ENCODE results near the gene AP5Z1. TPM values are rescaled to one million over a fixed set of nuclear protein-coding genes. Genes with fewer than 3 reads are reported as not detected.

The AP5Z1 gene
- total RNA-seq, 1 experiment from 2014 or later = 66.8 TPM

- Mint-ChIP-seq H3K36me3 (ENCODE audit: insufficient read depth, unreplicated experiment) (no peaks in the 10 kb centered on the region), H3K4me1 (ENCODE audit: low read depth, unreplicated experiment) (no peaks in the 10 kb centered on the region), H3K27me3 (ENCODE audit: insufficient read depth, unreplicated experiment) (peaks cover 19% of the 10 kb centered on the region), H3K4me3 (ENCODE audit: unreplicated experiment) (no peak overlapping the region), H3K9me3 (ENCODE audit: unreplicated experiment) (peaks cover 13% of the 10 kb centered on the region), H3K27ac (ENCODE audit: unreplicated experiment) (no peak overlapping the region)
- Histone ChIP-seq H3K4me3 (ENCODE audit: low read depth, low read length) (no peak overlapping the region), H3K9me3 (no peaks in the 10 kb centered on the region), H3K27me3 (replicated peaks; ENCODE audit: control insufficient read depth, insufficient read depth, low read length) (no peaks in the 10 kb centered on the region; the same call in 1 of the 2 replicates), H3K36me3 (ENCODE audit: control insufficient read depth, insufficient read depth, low read length) (no peaks in the 10 kb centered on the region), H3K4me1 (no peaks in the 10 kb centered on the region)
- CTCF ChIA-PET = interaction anchor here (1.4 kb wide), 1 partner anchor 14 kb away, joined by 3 read pairs; no protein-coding TSS in a partner anchor
- TF ChIP-seq CTCF (IDR thresholded peaks at IDR 0.05; ENCODE audit: insufficient read depth in 1 of 2, low read depth in 1 of 2, low read length in 1 of 2, severe bottlenecking in 1 of 2, unreplicated experiment in 1 of 2) = no peak
- DNase-seq = no peak
- BruUV-seq (replicated peaks) = no TSS peak
- intact Hi-C loops (cut with micrococcal nuclease; ENCODE audit: unreplicated experiment) = no loop called here
- POLR2A ChIA-PET = no interaction called here
Observed at GRCh38 chr7:4816419-4817080, 41.1 kb downstream of the AP5Z1 start.

- H3K36me3 ChIP-seq (ENCODE audit: control insufficient read depth, insufficient read depth, low read length) = no peaks in the 10 kb centered on the region
- no peak for TF ChIP-seq CTCF (IDR thresholded peaks at IDR 0.05; ENCODE audit: insufficient read depth in 1 of 2, low read depth in 1 of 2, low read length in 1 of 2, severe bottlenecking in 1 of 2, unreplicated experiment in 1 of 2)
- no peaks in the 10 kb centered on the region for H3K36me3 Mint-ChIP-seq (ENCODE audit: insufficient read depth, unreplicated experiment)
- CTCF ChIA-PET = interaction anchor here (1.4 kb wide), 1 partner anchor 13 kb away, joined by 3 read pairs; no protein-coding TSS in a partner anchor
- H3K27ac Mint-ChIP-seq (ENCODE audit: unreplicated experiment) = no peak overlapping the region
- no peak overlapping the region for H3K4me3 Mint-ChIP-seq (ENCODE audit: unreplicated experiment)
- no peaks in the 10 kb centered on the region; the same call in 1 of the 2 replicates for H3K27me3 ChIP-seq (replicated peaks; ENCODE audit: control insufficient read depth, insufficient read depth, low read length)
- no TSS peak for BruUV-seq (replicated peaks)
- POLR2A ChIA-PET = no interaction called here
- intact Hi-C loops (cut with micrococcal nuclease; ENCODE audit: unreplicated experiment) = no loop called here
- H3K9me3 Mint-ChIP-seq (ENCODE audit: unreplicated experiment) = peaks cover 11% of the 10 kb centered on the region
- H3K27me3 Mint-ChIP-seq (ENCODE audit: insufficient read depth, unreplicated experiment) = peaks cover 21% of the 10 kb centered on the region
- no peaks in the 10 kb centered on the region for H3K4me1 ChIP-seq
- H3K9me3 ChIP-seq = no peaks in the 10 kb centered on the region
- no peaks in the 10 kb centered on the region for H3K4me1 Mint-ChIP-seq (ENCODE audit: low read depth, unreplicated experiment)
- H3K4me3 ChIP-seq (ENCODE audit: low read depth, low read length) = no peak overlapping the region
- DNase-seq = no peak
Observed at GRCh38 chr7:4817178-4817901, 41.9 kb downstream of the AP5Z1 start.

- TF ChIP-seq CTCF (IDR thresholded peaks at IDR 0.05; ENCODE audit: insufficient read depth in 1 of 2, low read depth in 1 of 2, low read length in 1 of 2, severe bottlenecking in 1 of 2, unreplicated experiment in 1 of 2) = no peak
- Histone ChIP-seq H3K4me1 (no peaks in the 10 kb centered on the region), H3K9me3 (no peaks in the 10 kb centered on the region), H3K4me3 (ENCODE audit: low read depth, low read length) (no peak overlapping the region), H3K36me3 (ENCODE audit: control insufficient read depth, insufficient read depth, low read length) (no peaks in the 10 kb centered on the region), H3K27me3 (replicated peaks; ENCODE audit: control insufficient read depth, insufficient read depth, low read length) (no peaks in the 10 kb centered on the region; the same call in 1 of the 2 replicates)
- H3K36me3 Mint-ChIP-seq (ENCODE audit: insufficient read depth, unreplicated experiment) = no peaks in the 10 kb centered on the region
- DNase-seq = no peak
- peaks cover 2% of the 10 kb centered on the region for H3K9me3 Mint-ChIP-seq (ENCODE audit: unreplicated experiment)
- CTCF ChIA-PET = interaction anchor here (0.6 to 1.4 kb wide), 2 partner anchors 12 to 13 kb away, joined by 3 to 4 read pairs; no protein-coding TSS in a partner anchor
- H3K27me3 Mint-ChIP-seq (ENCODE audit: insufficient read depth, unreplicated experiment) = peaks cover 20% of the 10 kb centered on the region
- no TSS peak for BruUV-seq (replicated peaks)
- POLR2A ChIA-PET = no interaction called here
- H3K4me3 Mint-ChIP-seq (ENCODE audit: unreplicated experiment) = no peak overlapping the region
- no peaks in the 10 kb centered on the region for H3K4me1 Mint-ChIP-seq (ENCODE audit: low read depth, unreplicated experiment)
- intact Hi-C loops (cut with micrococcal nuclease; ENCODE audit: unreplicated experiment) = no loop called here
- H3K27ac Mint-ChIP-seq (ENCODE audit: unreplicated experiment) = no peak overlapping the region
Observed at GRCh38 chr7:4818000-4818794, 42.8 kb downstream of the AP5Z1 start.

Measured in Caco-2 (cell line).